Activated CD4-positive, alpha-beta T cell treated with anti-CD3 and anti-CD28 coated beads, Interleukin-2, amount 10 ng/mL, durations not matched to agents 24 days and 14 days (primary cell): ENCODE measurements around the gene WAPL. TPM values are rescaled to one million over a fixed set of nuclear protein-coding genes. Genes with fewer than 3 reads are reported as not detected.
A peak's percentile ranks its signal among the peaks of the same experiment; 100 is the strongest.

Experiments
- DNase-seq: peaks from one replicate; pipeline ENCODE4 v3.0.0; 2022
- H3K27ac Mint-ChIP-seq: one replicate; pipeline ENCODE4 v1.8.0; 2022; ENCODE audit warnings: mild to moderate bottlenecking, mixed read lengths
- H3K27me3 Mint-ChIP-seq: one replicate; pipeline ENCODE4 v1.8.0; 2022; ENCODE audit warnings: mixed read lengths
- H3K36me3 Mint-ChIP-seq: one replicate; pipeline ENCODE4 v1.8.0; 2022; ENCODE audit warnings: low read depth, mild to moderate bottlenecking, mixed read lengths
- H3K4me1 Mint-ChIP-seq: one replicate; pipeline ENCODE4 v1.8.0; 2021; ENCODE audit warnings: mixed read lengths
- H3K4me3 Mint-ChIP-seq: one replicate; pipeline ENCODE4 v1.8.0; 2022; ENCODE audit warnings: mild to moderate bottlenecking, moderate library complexity, mixed read lengths
- H3K9me3 Mint-ChIP-seq: one replicate; pipeline ENCODE4 v1.8.0; 2021; ENCODE audit warnings: mixed read lengths
- intact Hi-C: fragments of 100-400 bp; cut with micrococcal nuclease; formaldehyde crosslinking; loops from one replicate; pipeline ENCODE4 v1.15.1; 2023
- total RNA-seq: library from RNA; stranded (reverse); gene quantifications from 2 replicates; pipeline ENCODE4 v1.2.3, GENCODE V29; 2022

WAPL gene
- total RNA-seq, 1 donor from 2014 or later = 50.6 TPM

DNA sequence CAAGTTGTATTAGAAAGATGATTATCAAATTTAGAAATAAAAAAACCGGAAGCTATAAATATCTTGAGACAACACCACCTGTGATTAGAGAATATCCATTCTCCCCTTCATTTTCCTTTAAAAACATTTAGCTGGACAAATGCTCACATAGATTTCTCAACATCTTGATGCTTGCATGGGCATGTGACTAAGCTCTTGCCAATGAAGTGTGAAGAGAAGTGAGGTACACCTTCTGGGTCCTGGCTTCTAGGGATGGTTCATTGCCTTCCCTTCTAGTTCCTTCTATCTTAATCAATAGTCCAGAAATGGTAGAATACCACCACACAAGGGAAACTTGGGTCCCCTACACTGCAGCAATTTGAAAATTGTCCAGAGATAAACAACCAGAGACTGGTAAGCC is 41.0 kb downstream of the WAPL start:
- peaks cover 4% of the 10 kb centered on the region for H3K4me1 Mint-ChIP-seq
- H3K9me3 Mint-ChIP-seq = no peaks in the 10 kb centered on the region
- H3K4me3 Mint-ChIP-seq = no peak overlapping the region
- no peak for DNase-seq
- intact Hi-C loops = no loop called here
- no peaks in the 10 kb centered on the region for H3K27me3 Mint-ChIP-seq
- no peak overlapping the region for H3K27ac Mint-ChIP-seq
- H3K36me3 Mint-ChIP-seq = peaks cover 21% of the 10 kb centered on the region

DNA sequence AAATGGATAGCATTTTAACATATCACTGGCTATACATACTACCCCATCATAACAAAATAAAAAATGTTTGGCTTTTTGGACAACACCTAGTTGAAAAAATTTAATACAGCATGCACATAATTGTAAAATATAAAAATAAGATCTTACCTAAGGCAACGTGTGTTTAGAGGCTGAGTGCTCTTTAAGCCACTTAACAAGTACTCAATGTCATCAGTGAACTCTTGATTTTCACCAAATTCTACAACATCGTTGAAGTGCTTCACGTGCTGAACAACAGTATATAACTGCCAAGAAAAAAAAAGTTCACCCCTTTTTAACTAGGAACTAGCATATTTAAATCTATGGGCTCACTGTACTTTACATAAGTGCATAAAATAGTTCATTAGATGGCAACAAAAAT is 49.5 kb downstream of the WAPL start:
- Mint-ChIP-seq H3K36me3 (peaks cover 39% of the 10 kb centered on the region), H3K27me3 (no peaks in the 10 kb centered on the region), H3K27ac (no peak overlapping the region), H3K9me3 (no peaks in the 10 kb centered on the region), H3K4me1 (peaks cover 4% of the 10 kb centered on the region), H3K4me3 (no peak overlapping the region)
- no peak for DNase-seq
- intact Hi-C loops = no loop called here

DNA sequence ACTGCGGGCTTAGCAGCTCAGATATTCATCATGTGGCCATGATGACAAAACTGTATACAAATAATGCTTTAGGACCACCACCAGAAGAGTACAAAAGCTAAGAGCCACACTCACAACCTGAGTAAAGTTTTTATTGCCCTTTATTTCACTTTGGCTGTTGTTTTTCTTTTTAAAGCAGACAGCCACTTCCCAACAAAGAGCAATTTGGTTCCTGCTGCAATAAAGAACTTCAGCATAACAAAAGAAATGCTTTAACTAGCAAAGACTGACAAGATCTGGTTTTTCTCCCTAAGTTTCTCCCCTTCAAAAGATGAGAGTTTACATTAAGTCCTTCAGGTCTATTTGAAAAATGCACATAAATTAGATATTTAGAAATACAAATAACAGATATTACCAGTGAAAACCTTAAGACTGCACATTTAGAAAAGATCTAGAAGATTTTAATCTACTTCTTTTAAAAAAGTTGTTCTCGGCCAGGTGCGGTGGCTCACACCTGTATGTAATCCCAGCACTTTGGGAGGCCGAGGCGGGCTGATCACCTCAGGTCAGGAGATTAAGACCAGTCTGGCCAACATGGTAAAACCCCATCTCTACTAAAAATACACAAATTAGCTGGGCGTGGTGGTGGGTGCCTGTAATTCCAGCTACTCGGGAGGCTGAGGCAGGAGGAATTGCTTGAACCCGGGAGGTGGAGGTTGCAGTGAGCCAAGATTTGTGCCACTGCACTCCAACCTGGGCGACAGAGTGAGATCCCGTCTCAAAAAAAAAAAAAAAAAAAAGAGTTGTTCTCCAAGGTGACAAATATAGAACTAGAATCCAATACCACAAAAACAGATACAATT is 59.4 kb downstream of the WAPL start:
- Mint-ChIP-seq H3K4me3 (no peak overlapping the region), H3K36me3 (peaks cover 47% of the 10 kb centered on the region), H3K27ac (peak overlapping the region; percentile 42), H3K9me3 (no peaks in the 10 kb centered on the region), H3K4me1 (no peaks in the 10 kb centered on the region), H3K27me3 (no peaks in the 10 kb centered on the region)
- intact Hi-C loops = no loop called here
- DNase-seq = no peak

DNA sequence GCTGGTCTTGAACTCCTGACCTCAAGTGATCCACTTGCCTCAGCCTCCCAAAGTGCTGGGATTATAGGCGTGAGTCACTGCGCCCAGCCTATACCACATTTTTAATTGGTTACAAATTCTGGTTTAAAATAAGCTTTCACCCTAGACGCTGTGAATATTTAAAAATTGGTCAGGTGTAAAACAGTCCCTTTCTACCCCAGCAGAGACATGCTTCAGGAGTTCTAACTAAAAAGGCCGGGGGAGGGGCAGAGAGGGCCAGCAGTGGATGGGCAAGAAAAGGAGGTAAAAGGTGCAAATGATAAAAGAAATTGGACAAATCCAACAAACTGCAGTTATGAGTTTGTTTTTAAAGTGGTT is 70.0 kb downstream of the WAPL start:
- DNase-seq = no peak
- Mint-ChIP-seq H3K4me3 (no peak overlapping the region), H3K27me3 (no peaks in the 10 kb centered on the region), H3K36me3 (peaks cover 72% of the 10 kb centered on the region), H3K4me1 (peaks cover 16% of the 10 kb centered on the region), H3K9me3 (no peaks in the 10 kb centered on the region), H3K27ac (no peak overlapping the region)
- intact Hi-C loops = no loop called here

DNA sequence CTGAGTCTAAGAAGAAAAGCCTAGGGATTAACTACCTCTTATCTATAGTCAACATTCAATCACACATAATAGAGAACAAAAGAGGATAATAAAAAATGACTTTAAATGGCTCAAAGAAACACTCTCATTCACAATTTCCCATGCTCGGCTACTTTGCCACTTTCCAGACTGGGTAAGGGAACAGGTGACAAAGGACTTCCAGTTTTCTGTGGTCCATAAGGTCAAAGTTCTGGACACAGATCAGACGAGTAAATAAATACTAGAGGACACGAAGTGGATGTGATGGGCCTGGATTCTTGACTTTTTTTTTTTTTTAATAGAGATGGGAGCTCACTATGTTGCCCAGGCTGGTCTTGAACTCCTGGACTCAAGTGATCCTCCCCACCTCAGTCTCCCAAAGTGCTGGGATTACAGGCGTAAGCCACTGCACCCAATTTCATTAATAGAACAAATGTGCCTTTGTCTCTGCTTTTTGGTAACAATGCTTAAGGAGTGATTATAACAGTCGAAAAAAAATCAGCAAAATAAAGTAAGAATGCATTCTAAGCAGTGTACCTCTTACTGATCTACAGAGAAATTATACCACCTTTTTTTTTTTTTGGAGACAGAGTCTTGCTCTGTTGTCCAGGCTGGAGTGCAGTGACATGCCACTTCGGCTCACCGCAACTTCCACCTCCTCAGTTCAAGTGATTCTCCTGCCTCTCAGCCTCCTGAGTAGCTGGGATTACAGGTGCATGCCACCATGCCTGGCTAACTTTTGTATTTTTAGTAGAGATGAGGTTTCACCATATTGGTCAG is 70.6 kb downstream of the WAPL start:
- DNase-seq = no peak
- intact Hi-C loops = no loop called here
- Mint-ChIP-seq H3K27ac (no peak overlapping the region), H3K4me3 (no peak overlapping the region), H3K27me3 (no peaks in the 10 kb centered on the region), H3K36me3 (peaks cover 73% of the 10 kb centered on the region), H3K9me3 (no peaks in the 10 kb centered on the region), H3K4me1 (peaks cover 16% of the 10 kb centered on the region)

DNA sequence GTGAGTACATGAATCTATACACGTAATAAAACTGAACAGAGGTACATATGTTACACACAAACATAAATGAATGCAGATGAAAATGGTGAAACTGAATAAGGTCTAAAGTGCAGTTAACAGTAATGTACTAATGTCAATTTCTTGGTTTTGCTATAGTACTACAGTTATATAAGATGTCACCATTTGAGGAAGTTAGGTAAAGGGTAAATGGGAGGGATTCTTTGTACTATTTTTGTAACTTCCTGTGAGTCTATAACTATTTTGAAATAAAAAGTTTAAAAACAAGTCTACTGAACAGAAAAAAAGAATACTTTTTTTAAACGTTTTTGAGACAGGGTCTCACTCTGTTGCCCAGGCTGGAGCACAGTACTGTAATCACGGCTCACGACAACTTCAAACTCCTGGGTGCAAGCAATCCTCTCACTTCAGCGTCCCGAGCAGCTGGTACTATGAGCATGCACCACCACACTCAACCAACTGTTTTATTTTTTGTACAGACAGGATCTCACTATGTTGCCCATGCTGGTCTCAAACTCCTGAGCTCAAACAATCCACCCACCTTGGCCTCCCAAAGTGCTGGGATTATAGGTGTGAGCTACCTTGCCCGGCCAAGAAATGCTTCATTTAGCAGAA is 71.5 kb downstream of the WAPL start:
- no peak overlapping the region for H3K27ac Mint-ChIP-seq
- intact Hi-C loops = no loop called here
- no peaks in the 10 kb centered on the region for H3K27me3 Mint-ChIP-seq
- no peaks in the 10 kb centered on the region for H3K9me3 Mint-ChIP-seq
- H3K4me1 Mint-ChIP-seq = peaks cover 16% of the 10 kb centered on the region
- H3K36me3 Mint-ChIP-seq = peaks cover 72% of the 10 kb centered on the region
- H3K4me3 Mint-ChIP-seq = no peak overlapping the region
- DNase-seq = no peak

DNA sequence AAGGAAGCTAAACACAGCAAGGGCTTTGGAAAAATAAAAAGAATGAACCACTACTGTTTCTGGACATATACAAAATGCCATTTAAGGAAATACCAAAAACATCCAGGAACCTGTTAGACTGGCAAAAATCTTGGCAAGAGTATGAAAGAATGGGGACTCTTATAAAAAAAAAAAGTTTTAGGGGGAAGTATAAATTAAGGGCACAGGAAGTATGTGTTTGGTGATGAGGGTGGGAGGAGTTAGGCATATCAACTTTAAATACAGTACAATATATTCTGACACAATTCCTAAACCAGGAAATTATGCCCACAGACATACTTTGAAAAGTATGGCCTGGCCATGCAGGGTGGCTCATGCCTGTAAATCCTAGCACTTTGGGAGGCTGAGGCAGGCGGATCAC is 74.2 kb downstream of the WAPL start:
- Mint-ChIP-seq H3K36me3 (peaks cover 76% of the 10 kb centered on the region), H3K4me1 (peaks cover 18% of the 10 kb centered on the region), H3K27ac (peak overlapping the region; percentile 48), H3K27me3 (no peaks in the 10 kb centered on the region), H3K9me3 (no peaks in the 10 kb centered on the region), H3K4me3 (no peak overlapping the region)
- intact Hi-C loops = loop anchor here (2.0 kb wide), 1 partner anchor 47 kb away; no protein-coding TSS in a partner anchor
- no peak for DNase-seq

DNA sequence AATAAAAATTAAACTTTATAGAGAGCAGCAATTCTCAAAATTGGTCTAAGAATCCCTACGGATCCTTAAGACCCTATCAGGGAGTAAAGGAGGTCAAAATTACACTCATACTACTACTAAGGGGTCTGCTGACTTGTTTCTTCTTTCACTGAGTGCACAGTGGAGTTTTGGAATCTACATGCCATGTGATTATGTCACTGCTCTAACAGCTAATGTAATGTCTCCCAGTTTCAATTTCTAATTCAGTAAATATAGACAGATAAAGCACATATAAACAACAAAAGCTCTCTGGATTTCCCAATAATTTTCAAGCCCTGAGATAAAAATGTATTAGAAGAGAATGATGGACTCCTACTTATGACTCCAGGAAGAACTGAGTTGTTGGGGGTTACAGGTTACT is 74.6 kb downstream of the WAPL start:
- H3K27me3 Mint-ChIP-seq = no peaks in the 10 kb centered on the region
- peaks cover 75% of the 10 kb centered on the region for H3K36me3 Mint-ChIP-seq
- no peak overlapping the region for H3K4me3 Mint-ChIP-seq
- intact Hi-C loops = loop anchor here (2.0 kb wide), 1 partner anchor 46 kb away; no protein-coding TSS in a partner anchor
- H3K9me3 Mint-ChIP-seq = no peaks in the 10 kb centered on the region
- peaks cover 18% of the 10 kb centered on the region for H3K4me1 Mint-ChIP-seq
- peak overlapping the region; percentile 48 for H3K27ac Mint-ChIP-seq
- no peak for DNase-seq

DNA sequence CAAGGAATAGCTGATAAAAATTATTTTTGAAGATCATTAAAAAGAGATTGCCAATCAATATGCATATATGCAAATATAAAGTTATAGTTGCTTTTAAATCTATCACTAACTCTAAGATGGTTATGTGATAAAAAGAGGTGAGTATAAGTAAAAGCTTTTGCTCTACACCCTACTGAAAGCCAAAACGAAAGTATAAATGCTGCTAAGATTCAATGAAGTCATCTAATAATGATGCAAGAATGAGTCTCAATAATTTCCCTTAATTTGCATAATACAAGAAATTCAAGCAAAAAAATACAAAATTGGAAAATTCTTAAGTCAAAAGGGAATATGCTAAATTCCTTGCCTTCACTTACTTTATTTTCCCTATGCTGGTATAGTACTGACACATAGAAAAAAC is 75.2 kb downstream of the WAPL start:
- intact Hi-C loops = loop anchor here (2.0 kb wide), 1 partner anchor 46 kb away; no protein-coding TSS in a partner anchor
- H3K9me3 Mint-ChIP-seq = no peaks in the 10 kb centered on the region
- H3K4me1 Mint-ChIP-seq = peaks cover 21% of the 10 kb centered on the region
- H3K27ac Mint-ChIP-seq = no peak overlapping the region
- H3K27me3 Mint-ChIP-seq = no peaks in the 10 kb centered on the region
- H3K4me3 Mint-ChIP-seq = no peak overlapping the region
- no peak for DNase-seq
- H3K36me3 Mint-ChIP-seq = peaks cover 75% of the 10 kb centered on the region

DNA sequence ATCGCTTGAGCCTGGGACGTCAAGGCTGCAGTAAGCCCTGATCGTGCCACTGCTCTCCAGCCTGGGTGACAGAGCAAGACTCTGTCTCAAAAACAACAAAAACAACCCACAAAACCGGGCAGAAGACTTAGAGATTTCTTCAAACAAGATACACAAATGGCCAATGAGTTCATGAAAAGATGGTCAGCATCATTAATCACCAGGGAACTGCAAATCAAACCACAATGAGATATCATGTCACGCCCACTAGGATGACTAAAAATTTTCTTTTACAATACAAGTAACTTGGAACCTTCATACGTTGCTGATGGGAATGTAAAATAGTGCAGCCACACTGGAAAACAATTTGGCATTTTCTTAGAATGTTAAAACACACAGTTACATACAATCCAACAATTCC is 77.7 kb downstream of the WAPL start:
- Mint-ChIP-seq H3K4me1 (peaks cover 32% of the 10 kb centered on the region), H3K27ac (no peak overlapping the region), H3K27me3 (no peaks in the 10 kb centered on the region), H3K9me3 (no peaks in the 10 kb centered on the region), H3K36me3 (peaks cover 72% of the 10 kb centered on the region), H3K4me3 (no peak overlapping the region)
- no peak for DNase-seq
- intact Hi-C loops = loop anchor here (5.0 kb wide), 1 partner anchor 78 kb away; the partner anchor contains the start of gene WAPL

DNA sequence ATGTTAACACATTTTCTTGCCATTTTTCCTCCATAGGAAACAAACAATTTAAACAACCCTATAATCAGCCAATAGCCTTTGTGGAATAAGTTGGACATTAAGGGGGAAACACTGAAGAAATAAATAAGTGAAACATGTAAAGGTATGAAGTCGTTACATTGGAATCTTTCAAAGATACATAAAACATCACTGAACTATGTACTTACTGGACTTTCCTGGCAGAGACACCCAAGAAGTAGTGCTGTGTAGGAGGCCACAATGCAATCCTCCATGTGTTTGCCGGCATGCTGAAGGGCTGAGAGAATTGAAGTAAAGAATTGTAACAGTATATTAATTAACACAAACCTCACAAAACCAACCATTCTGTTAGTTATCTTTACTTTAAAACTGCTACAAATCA is 78.5 kb downstream of the WAPL start:
- peaks cover 36% of the 10 kb centered on the region for H3K4me1 Mint-ChIP-seq
- H3K9me3 Mint-ChIP-seq = no peaks in the 10 kb centered on the region
- no peaks in the 10 kb centered on the region for H3K27me3 Mint-ChIP-seq
- H3K27ac Mint-ChIP-seq = no peak overlapping the region
- DNase-seq = no peak
- H3K4me3 Mint-ChIP-seq = no peak overlapping the region
- H3K36me3 Mint-ChIP-seq = peaks cover 71% of the 10 kb centered on the region
- intact Hi-C loops = loop anchor here (5.0 kb wide), 1 partner anchor 79 kb away; the partner anchor contains the start of gene WAPL

DNA sequence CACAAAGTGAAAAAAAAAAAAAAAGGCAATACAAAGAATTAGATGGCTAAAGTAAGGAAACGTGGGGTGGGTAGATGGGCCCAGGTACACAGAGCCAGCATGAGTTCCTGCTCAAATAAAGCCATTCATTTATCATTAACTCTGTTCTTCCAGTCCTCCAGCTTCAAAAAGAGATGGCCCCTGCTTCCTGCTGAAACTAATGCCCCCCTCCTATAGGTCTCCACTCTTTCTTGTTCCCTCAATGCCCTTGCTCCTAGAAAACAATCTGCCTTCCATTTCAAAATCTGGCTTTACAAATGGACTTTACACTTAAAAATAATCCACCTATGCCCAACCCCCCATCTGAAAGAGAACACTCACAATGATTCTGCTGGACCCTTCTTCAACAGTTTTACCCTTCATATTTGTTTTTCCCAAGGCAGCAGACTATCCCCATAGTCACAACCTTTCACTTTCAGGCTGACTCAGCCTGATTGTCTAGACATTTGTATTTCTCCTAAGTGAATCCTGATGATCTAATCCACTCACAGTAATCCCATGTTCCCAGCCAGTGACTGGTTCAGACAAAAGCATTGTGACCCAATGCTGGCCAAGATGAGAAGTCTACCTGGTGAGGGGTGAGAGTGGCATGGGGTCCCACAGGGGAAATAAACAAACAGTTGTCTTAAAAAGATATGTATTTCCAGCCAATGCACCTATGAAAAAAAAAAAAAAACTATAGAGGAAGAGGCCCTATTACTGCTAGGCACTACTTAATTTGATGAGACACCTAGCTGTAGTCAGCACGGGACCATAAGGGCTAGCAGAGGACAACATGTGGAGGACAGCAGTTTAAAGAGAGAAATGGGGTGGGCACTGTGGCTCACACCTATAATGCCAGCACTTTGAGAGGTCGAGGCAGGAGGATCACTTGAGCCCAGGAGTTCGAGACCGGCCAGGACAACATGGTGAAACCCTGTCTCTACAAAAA is 80.4 kb downstream of the WAPL start:
- peak; percentile 63 for DNase-seq
- no peaks in the 10 kb centered on the region for H3K9me3 Mint-ChIP-seq
- intact Hi-C loops = loop anchor here (5.0 kb wide), 1 partner anchor 81 kb away; the partner anchor contains the start of gene WAPL
- H3K4me1 Mint-ChIP-seq = peaks cover 28% of the 10 kb centered on the region
- H3K27ac Mint-ChIP-seq = peak overlapping the region; percentile 31
- no peak overlapping the region for H3K4me3 Mint-ChIP-seq
- no peaks in the 10 kb centered on the region for H3K27me3 Mint-ChIP-seq
- H3K36me3 Mint-ChIP-seq = peaks cover 67% of the 10 kb centered on the region

DNA sequence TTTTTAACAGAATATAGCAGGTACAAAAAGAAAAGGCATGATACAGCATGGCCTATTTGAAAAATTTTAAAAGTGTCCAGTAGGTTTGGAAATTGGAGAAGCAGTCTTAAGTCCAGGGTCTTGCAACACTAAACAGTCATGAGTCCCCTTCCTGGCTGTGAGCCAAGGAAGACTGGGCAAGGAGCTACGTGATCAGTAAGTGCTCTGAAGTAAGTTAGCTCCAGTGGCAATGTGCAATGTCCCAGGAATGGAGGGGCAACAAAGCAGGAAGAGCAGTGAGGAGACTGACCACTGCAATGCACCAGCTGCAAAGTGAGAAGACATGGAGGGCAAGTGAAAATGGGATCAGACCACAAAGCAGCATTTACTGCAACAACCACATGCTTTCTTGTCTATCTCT is 82.0 kb downstream of the WAPL start:
- intact Hi-C loops = no loop called here
- H3K9me3 Mint-ChIP-seq = no peaks in the 10 kb centered on the region
- peak overlapping the region; percentile 42 for H3K27ac Mint-ChIP-seq
- H3K27me3 Mint-ChIP-seq = no peaks in the 10 kb centered on the region
- H3K4me3 Mint-ChIP-seq = no peak overlapping the region
- DNase-seq = no peak
- peaks cover 65% of the 10 kb centered on the region for H3K36me3 Mint-ChIP-seq
- H3K4me1 Mint-ChIP-seq = peaks cover 28% of the 10 kb centered on the region
